ENCODE measurements around the gene MTCL3.

The MTCL3 gene

DNA sequence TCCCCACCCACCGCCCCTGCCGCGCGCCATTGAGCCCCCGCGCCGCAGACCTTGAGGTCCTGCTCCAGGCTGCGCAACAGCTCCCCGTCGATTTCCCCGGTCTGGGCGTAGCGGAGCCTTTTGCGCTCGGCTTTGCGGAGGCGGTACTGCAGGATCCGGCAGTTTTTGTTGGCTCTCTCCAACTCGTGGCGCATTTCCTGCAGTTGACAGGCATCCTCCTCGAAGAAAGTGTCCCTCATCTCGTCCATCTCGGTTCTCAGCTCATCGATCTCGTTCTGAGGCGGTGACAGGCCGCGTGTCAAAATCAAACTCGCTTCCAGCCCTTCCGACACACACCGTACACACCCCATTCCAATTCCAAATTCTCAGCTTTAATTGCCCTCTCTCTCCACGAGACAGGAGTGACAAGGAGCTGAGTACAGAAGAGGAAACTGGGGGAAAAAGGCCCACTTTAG lies 4.3 kb downstream of the MTCL3 start:
- FAIRE-seq (no peak), DNase-seq (ENCODE audit: insufficient read length) (no peak)
- TF ChIP-seq POLR2A (IDR thresholded peaks at IDR 0.05; ENCODE audit: low read depth, low read length) (no peak), TAF1 (IDR thresholded peaks at IDR 0.05; ENCODE audit: borderline replicate concordance, low read depth, low read length) (no peak), POLR2AphosphoS5 (IDR thresholded peaks at IDR 0.05; ENCODE audit: low read depth, low read length) (no peak)

GRCh38 chr6:127514179-127514772 lies 4.9 kb downstream of the MTCL3 start:
- DNase-seq (ENCODE audit: insufficient read length) (no peak), FAIRE-seq (no peak)
- no peak for TF ChIP-seq POLR2AphosphoS5 (IDR thresholded peaks at IDR 0.05; ENCODE audit: low read depth, low read length)
- no peak for TF ChIP-seq POLR2A (IDR thresholded peaks at IDR 0.05; ENCODE audit: low read depth, low read length)
- TF ChIP-seq TAF1 (IDR thresholded peaks at IDR 0.05; ENCODE audit: borderline replicate concordance, low read depth, low read length): no peak

DNA sequence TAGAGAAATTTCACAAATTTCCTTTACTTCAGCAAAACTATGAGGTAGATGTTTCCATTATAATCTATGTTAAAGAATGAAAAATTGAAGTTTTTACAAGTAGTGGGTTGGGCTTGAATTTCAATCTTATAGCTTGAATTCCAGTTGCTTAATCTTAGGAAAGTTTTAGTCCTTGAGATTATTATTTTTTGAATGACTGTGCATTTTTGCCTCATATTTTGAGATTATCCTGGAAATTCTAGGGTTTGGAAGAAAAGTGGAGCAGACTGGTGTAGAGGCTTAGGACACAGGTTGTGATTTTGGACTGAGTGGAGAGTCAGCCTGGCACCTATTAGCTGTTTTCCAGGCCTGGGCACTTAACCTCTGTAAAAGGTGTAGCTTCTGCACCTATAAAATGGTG lies 5.7 kb downstream of the MTCL3 start:
- no peak for FAIRE-seq
- no peak for DNase-seq (ENCODE audit: insufficient read length)

GRCh38 chr6:127510876-127511275 lies 8.3 kb downstream of the MTCL3 start:
- TF ChIP-seq POLR2A (IDR thresholded peaks at IDR 0.05; ENCODE audit: low read depth, low read length): no peak
- TF ChIP-seq POLR2AphosphoS5 (IDR thresholded peaks at IDR 0.05; ENCODE audit: low read depth, low read length): no peak
- FAIRE-seq: no peak
- no peak for DNase-seq (ENCODE audit: insufficient read length)

More for the DNA sequence above, 5.7 kb downstream of the MTCL3 start:
- TF ChIP-seq TAF1 (IDR thresholded peaks at IDR 0.05; ENCODE audit: borderline replicate concordance, low read depth, low read length) (no peak), POLR2AphosphoS5 (IDR thresholded peaks at IDR 0.05; ENCODE audit: low read depth, low read length) (no peak), POLR2A (IDR thresholded peaks at IDR 0.05; ENCODE audit: low read depth, low read length) (no peak)

DNA sequence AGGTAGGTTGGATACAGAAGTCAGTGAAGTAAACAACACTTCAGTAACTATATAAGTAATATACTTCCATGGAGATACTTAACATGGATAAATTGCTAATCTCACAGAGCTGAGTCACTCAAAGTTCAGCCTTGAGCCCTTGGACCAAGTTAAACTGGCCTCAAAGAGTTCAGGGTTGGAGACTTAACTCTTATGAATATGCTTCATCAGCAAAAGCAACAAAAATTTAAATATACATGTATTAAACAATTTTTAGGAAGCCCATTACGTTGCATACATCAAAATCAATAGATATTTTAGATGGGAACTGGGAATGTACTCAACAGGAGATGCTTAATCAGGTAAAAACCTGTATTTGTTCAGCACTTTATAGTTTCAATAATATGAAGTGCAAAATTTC lies 12.2 kb downstream of the MTCL3 start:
- no peak for DNase-seq (ENCODE audit: insufficient read length)
- FAIRE-seq: no peak
- no peak for TF ChIP-seq POLR2AphosphoS5 (IDR thresholded peaks at IDR 0.05; ENCODE audit: low read depth, low read length)
- no peak for TF ChIP-seq POLR2A (IDR thresholded peaks at IDR 0.05; ENCODE audit: low read depth, low read length)
- no peak for TF ChIP-seq TAF1 (IDR thresholded peaks at IDR 0.05; ENCODE audit: borderline replicate concordance, low read depth, low read length)

DNA sequence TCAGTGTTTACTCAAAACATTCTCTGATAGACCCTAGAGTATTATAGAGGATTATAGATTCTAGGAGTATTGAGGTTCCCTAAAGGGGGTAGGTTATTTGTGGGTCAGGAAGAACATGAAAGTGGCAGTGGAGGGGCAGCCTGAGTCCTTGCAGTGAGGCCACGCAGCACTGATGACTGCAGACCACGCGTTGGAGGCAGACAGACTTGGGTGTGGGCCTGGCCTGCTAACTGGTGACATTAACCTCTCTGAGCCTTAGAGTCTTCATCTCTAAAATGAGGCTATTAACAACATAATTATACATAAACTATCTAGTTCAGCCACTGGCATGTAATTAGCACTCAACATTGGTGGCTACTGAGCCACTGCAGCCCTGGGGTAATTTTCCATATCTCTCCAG lies 16.1 kb downstream of the MTCL3 start:
- no peak for TF ChIP-seq POLR2A (IDR thresholded peaks at IDR 0.05; ENCODE audit: low read depth, low read length)
- TF ChIP-seq TAF1 (IDR thresholded peaks at IDR 0.05; ENCODE audit: borderline replicate concordance, low read depth, low read length): no peak
- no peak for TF ChIP-seq POLR2AphosphoS5 (IDR thresholded peaks at IDR 0.05; ENCODE audit: low read depth, low read length)
- FAIRE-seq (no peak), DNase-seq (ENCODE audit: insufficient read length) (no peak)

DNA sequence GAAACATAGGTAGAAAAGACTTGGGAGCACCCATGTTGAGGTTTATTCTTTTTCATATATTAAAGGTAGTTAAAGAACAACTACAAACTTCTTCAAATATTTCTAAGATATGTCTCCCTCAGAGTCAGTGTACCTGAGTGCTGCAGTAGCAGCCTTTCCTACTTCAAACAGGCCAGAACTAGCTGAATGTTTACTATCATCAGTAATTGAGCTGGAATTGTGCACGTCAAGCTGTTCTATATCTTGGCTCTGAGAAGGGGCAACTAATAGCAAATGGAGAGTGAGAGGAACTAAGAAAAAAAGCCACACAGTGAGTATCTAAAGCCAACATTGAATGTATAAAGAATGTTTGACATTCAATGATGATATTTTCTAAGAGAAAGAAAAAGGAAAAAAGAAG lies 21.7 kb downstream of the MTCL3 start:
- no peak for FAIRE-seq

DNA sequence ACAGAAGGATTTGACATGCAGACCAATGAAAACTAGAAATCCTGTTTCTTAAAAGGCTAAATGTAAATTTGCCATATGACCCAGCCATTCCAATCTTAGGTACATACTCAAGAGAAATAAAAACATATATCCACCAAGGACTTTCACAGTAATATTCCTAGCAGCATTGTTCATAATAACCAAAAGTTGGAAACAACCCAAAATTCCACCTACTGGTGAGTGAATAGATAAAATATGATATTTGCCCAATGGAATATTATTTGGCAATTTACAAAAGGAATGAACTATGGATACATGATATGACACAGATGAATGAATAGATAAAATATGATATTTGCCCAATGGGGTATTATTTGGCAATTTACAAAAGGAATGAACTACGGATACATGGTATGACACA lies 22.7 kb downstream of the MTCL3 start:
- TF ChIP-seq TAF1 (IDR thresholded peaks at IDR 0.05; ENCODE audit: borderline replicate concordance, low read depth, low read length) (no peak), POLR2A (IDR thresholded peaks at IDR 0.05; ENCODE audit: low read depth, low read length) (no peak), POLR2AphosphoS5 (IDR thresholded peaks at IDR 0.05; ENCODE audit: low read depth, low read length) (no peak)
- FAIRE-seq (no peak), DNase-seq (ENCODE audit: insufficient read length) (no peak)

More for the DNA sequence above, 21.7 kb downstream of the MTCL3 start:
- TF ChIP-seq POLR2A (IDR thresholded peaks at IDR 0.05; ENCODE audit: low read depth, low read length): no peak
- no peak for TF ChIP-seq POLR2AphosphoS5 (IDR thresholded peaks at IDR 0.05; ENCODE audit: low read depth, low read length)
- no peak for TF ChIP-seq TAF1 (IDR thresholded peaks at IDR 0.05; ENCODE audit: borderline replicate concordance, low read depth, low read length)
- DNase-seq (ENCODE audit: insufficient read length): no peak

GRCh38 chr6:127494240-127494767 lies 24.8 kb downstream of the MTCL3 start:
- TF ChIP-seq POLR2AphosphoS5 (IDR thresholded peaks at IDR 0.05; ENCODE audit: low read depth, low read length) (no peak), POLR2A (IDR thresholded peaks at IDR 0.05; ENCODE audit: low read depth, low read length) (no peak), TAF1 (IDR thresholded peaks at IDR 0.05; ENCODE audit: borderline replicate concordance, low read depth, low read length) (no peak)
- no peak for DNase-seq (ENCODE audit: insufficient read length)
- no peak for FAIRE-seq

DNA sequence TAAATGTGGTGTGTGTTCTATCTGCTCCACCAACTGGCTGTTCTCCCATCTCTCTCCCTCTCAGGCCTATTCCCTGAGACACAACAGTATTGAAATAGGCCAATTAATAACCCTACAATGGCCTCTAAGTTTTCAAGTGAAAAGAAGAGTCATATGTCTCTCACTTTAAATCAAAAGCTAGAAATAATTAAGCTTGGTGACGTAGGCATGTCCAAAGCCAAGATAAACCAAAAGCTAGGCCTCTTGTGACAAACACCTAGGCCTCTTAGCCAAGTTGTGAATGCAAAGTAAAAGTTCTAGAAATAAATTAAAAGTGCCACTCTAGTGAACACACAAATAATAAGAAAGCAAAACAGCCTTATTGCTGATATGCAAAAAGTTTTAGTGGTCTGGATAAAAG lies 29.9 kb downstream of the MTCL3 start:
- FAIRE-seq (no peak), DNase-seq (ENCODE audit: insufficient read length) (no peak)
- no peak for TF ChIP-seq POLR2A (IDR thresholded peaks at IDR 0.05; ENCODE audit: low read depth, low read length)
- TF ChIP-seq TAF1 (IDR thresholded peaks at IDR 0.05; ENCODE audit: borderline replicate concordance, low read depth, low read length): no peak
- TF ChIP-seq POLR2AphosphoS5 (IDR thresholded peaks at IDR 0.05; ENCODE audit: low read depth, low read length): no peak

GRCh38 chr6:127486934-127487333 lies 32.2 kb downstream of the MTCL3 start:
- FAIRE-seq (no peak), DNase-seq (ENCODE audit: insufficient read length) (no peak)
- TF ChIP-seq TAF1 (IDR thresholded peaks at IDR 0.05; ENCODE audit: borderline replicate concordance, low read depth, low read length) (no peak), POLR2AphosphoS5 (IDR thresholded peaks at IDR 0.05; ENCODE audit: low read depth, low read length) (no peak), POLR2A (IDR thresholded peaks at IDR 0.05; ENCODE audit: low read depth, low read length) (no peak)

DNA sequence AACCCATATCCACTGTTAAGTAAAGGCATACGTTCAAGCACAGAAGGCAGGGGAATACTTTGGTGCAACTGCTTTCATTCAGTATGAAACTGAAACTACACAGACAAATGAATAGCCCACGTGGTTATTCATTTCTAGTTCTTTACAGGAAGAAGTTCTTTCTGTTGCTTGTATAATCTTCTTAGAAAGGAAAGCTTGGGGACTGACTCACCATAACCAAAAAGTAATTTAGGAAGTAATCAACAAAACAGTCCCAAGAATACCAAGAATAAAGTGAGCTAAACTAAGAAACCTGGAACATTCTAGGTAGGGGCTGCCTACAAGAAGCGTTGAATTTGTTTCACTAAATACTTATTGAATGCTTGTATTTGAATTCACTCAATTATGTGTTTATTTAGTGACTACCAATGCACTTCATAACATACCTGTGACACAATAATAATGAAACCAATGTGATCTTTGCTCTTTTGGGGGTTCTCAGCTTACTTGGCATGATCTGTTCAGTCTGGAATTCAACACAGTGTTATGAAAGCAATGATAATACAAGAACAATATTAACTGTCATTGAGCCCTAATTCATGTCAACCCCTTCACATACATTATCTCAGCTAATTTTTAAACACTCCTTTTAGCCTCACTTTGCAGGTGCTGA lies 34.8 kb downstream of the MTCL3 start:
- no peak for FAIRE-seq
- no peak for DNase-seq (ENCODE audit: insufficient read length)
- no peak for TF ChIP-seq POLR2A (IDR thresholded peaks at IDR 0.05; ENCODE audit: low read depth, low read length)
- TF ChIP-seq POLR2AphosphoS5 (IDR thresholded peaks at IDR 0.05; ENCODE audit: low read depth, low read length): no peak
- no peak for TF ChIP-seq TAF1 (IDR thresholded peaks at IDR 0.05; ENCODE audit: borderline replicate concordance, low read depth, low read length)
